Mesendoderm (in vitro differentiated cells): ENCODE data around the gene FAM216A.

Experiments
- DNase-seq: peaks from one replicate; pipeline ENCODE4 v3.0.0; 2013
- H2AK5ac ChIP-seq: 2 replicates; pipeline ENCODE4 v1.6.1; 2013; ENCODE audit warnings: low read length, inconsistent platforms
- H2BK120ac ChIP-seq: 2 replicates; pipeline ENCODE4 v1.6.1; 2013; ENCODE audit warnings: low read depth, mild to moderate bottlenecking, low read length, moderate library complexity, mixed read lengths
- H2BK15ac ChIP-seq: replicated peaks from 2 replicates; pipeline ENCODE4 v1.6.1; 2013; ENCODE audit warnings: low read depth, mild to moderate bottlenecking, moderate library complexity
- H2BK5ac ChIP-seq: 2 replicates; pipeline ENCODE4 v1.6.1; 2013; ENCODE audit warnings: low read length, inconsistent platforms
- H3K18ac ChIP-seq: 2 replicates; pipeline ENCODE4 v1.6.1; 2013; ENCODE audit warnings: mild to moderate bottlenecking, low read length, mixed read lengths
- H3K23ac ChIP-seq: one replicate; pipeline ENCODE4 v1.6.1; 2013; ENCODE audit warnings: low read length
- H3K27ac ChIP-seq: 2 replicates; pipeline ENCODE4 v1.5.1; 2013; ENCODE audit warnings: low read depth, mild to moderate bottlenecking, inconsistent platforms, low read length, moderate library complexity
- H3K27me3 ChIP-seq: 2 replicates; pipeline ENCODE4 v1.6.1; 2013; ENCODE audit warnings: low read length, control low read depth, mild to moderate bottlenecking, inconsistent platforms; ENCODE audit not compliant: insufficient read depth, poor library complexity
- H3K36me3 ChIP-seq: 2 replicates; pipeline ENCODE4 v1.6.1; 2013; ENCODE audit warnings: low read length, inconsistent platforms; ENCODE audit not compliant: control insufficient read depth, insufficient read depth
- H3K4ac ChIP-seq: one replicate; pipeline ENCODE4 v1.6.1; 2013; ENCODE audit warnings: low read depth, mild to moderate bottlenecking, low read length, moderate library complexity
- H3K4me1 ChIP-seq: 2 replicates; pipeline ENCODE4 v1.6.1; 2013; ENCODE audit warnings: low read depth, low read length, inconsistent platforms; ENCODE audit not compliant: control insufficient read depth
- H3K4me2 ChIP-seq: 2 replicates; pipeline ENCODE4 v1.6.1; 2013; ENCODE audit warnings: low read length
- H3K4me3 ChIP-seq: 2 replicates; pipeline ENCODE4 v1.5.1; 2013; ENCODE audit warnings: mild to moderate bottlenecking, low read length
- H3K56ac ChIP-seq: one replicate; pipeline ENCODE4 v1.6.1; 2013; ENCODE audit warnings: low read length
- H3K79me1 ChIP-seq: 2 replicates; pipeline ENCODE4 v1.6.1; 2013; ENCODE audit warnings: low read length, inconsistent platforms
- H3K79me2 ChIP-seq: 2 replicates; pipeline ENCODE4 v1.6.1; 2013; ENCODE audit warnings: mild to moderate bottlenecking, low read length; ENCODE audit not compliant: control insufficient read depth, insufficient read depth
- H3K9ac ChIP-seq: 2 replicates; pipeline ENCODE4 v1.6.1; 2013; ENCODE audit warnings: low read length, inconsistent platforms
- H4K5ac ChIP-seq: one replicate; pipeline ENCODE4 v1.6.1; 2013; ENCODE audit warnings: low read length
- H4K8ac ChIP-seq: one replicate; pipeline ENCODE4 v1.6.1; 2013; ENCODE audit warnings: low read depth, mild to moderate bottlenecking, control low read depth, low read length, moderate library complexity
- WGBS: extraction: QIAGEN DNeasy Blood & Tissue Kit; methylation state at CpG from one replicate; pipeline ENCODE4 v1.1.7; 2013; ENCODE audit warnings: low lambda C conversion rate, missing lambda C conversion rate; ENCODE audit not compliant: insufficient coverage; ENCODE audit errors: extremely low coverage; 5-methylcytosine and 5-hydroxymethylcytosine counted together

The FAM216A gene

DNA sequence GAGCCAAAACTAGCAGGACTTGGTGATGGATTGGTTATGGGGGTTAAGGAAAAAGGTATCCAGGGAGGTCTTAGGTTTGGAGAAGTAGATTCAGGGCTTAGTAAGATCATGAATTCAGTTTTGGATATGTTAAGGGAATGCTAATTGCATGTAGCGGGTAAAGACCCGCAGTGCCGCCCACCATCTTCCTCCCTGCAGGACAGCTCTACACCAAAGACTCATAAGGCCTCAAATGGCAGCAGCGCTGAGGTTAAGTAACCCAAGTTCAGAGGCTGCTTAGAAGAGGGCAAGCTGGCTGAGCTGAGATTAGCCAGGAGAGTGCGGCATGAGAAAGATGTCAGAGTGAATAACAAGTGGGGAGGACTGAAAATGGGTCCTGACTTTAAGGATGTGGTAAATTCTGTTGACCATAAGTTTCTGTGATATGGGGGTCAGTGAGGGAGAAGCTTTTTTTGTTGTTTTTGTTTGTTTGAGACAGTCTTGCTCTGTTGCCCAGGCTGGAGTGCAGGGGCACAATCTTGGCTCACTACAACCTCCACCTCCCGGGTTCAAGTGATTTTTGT is 59.7 kb downstream of the FAM216A start:
- H3K36me3 ChIP-seq, result no peaks in the 10 kb centered on the region
- no peak overlapping the region for H3K27ac ChIP-seq
- no peak overlapping the region for H3K4me3 ChIP-seq
- no peak overlapping the region for H3K4ac ChIP-seq
- H3K27me3 ChIP-seq, result no peaks in the 10 kb centered on the region
- H3K4me1 ChIP-seq, result no peaks in the 10 kb centered on the region
- no peak overlapping the region for H2BK15ac ChIP-seq
- no peak overlapping the region for H2BK5ac ChIP-seq
- no peak overlapping the region for H4K8ac ChIP-seq
- H3K18ac ChIP-seq, result no peak overlapping the region
- H2BK120ac ChIP-seq, result no peak overlapping the region
- WGBS, result no CpG with 5 or more reads among the region's 6 CpGs
- H3K79me1 ChIP-seq, result no peaks in the 10 kb centered on the region
- no peak overlapping the region for H3K56ac ChIP-seq
- no peak for DNase-seq
- no peak overlapping the region for H2AK5ac ChIP-seq
- H3K79me2 ChIP-seq, result no peaks in the 10 kb centered on the region
- no peak overlapping the region for H3K23ac ChIP-seq
- H4K5ac ChIP-seq, result no peak overlapping the region
- no peak overlapping the region for H3K9ac ChIP-seq
- H3K4me2 ChIP-seq, result no peak overlapping the region

GRCh38 chr12:110530511-110530910 is 61.9 kb downstream of the FAM216A start:
- Histone ChIP-seq H2AK5ac (no peak overlapping the region), H3K27me3 (no peaks in the 10 kb centered on the region), H4K8ac (no peak overlapping the region), H3K79me2 (no peaks in the 10 kb centered on the region), H4K5ac (no peak overlapping the region), H3K4me1 (no peaks in the 10 kb centered on the region), H3K27ac (no peak overlapping the region), H3K4me3 (no peak overlapping the region), H2BK5ac (no peak overlapping the region), H3K18ac (no peak overlapping the region), H3K4me2 (no peak overlapping the region), H3K79me1 (no peaks in the 10 kb centered on the region), H3K36me3 (no peaks in the 10 kb centered on the region), H3K23ac (no peak overlapping the region), H2BK120ac (no peak overlapping the region), H3K9ac (no peak overlapping the region), H3K4ac (no peak overlapping the region), H3K56ac (no peak overlapping the region), H2BK15ac (no peak overlapping the region)
- DNase-seq, result no peak
- WGBS, result no CpG with 5 or more reads among the region's 2 CpGs

DNA sequence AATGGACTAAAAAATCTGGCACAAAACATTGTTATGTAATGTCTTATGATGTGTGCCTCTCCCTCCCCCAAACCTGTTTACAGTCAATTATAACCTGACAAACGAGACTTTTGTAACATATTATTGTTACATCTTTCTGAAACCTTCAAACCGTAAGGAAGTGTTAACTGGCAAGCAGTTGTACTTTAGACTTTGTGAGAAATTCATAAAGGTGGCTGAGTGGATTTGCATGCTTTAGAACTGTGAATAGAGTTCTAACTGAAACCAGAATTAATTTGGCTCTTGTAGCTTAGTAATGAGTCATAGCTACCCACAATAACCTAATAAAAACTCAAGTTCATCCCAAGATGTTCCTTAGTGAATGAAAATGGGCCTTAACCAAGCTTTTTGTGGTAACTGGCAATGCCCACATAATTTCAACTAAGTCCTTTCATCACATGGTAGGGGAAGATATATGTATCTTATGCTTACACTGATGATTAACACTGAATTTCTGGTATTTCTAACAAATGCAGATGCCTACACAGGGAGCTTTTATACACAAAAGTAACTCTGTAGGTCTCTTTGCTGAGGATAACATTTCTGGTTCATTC is 63.2 kb downstream of the FAM216A start:
- Histone ChIP-seq H3K4me2 (no peak overlapping the region), H3K9ac (no peak overlapping the region), H3K4me3 (no peak overlapping the region), H2BK120ac (no peak overlapping the region), H2BK5ac (no peak overlapping the region), H4K8ac (no peak overlapping the region), H3K56ac (no peak overlapping the region), H3K18ac (no peak overlapping the region), H3K23ac (no peak overlapping the region), H3K79me1 (no peaks in the 10 kb centered on the region), H3K4me1 (no peaks in the 10 kb centered on the region), H2BK15ac (no peak overlapping the region), H2AK5ac (no peak overlapping the region), H3K4ac (no peak overlapping the region), H3K27ac (no peak overlapping the region), H3K79me2 (no peaks in the 10 kb centered on the region), H3K36me3 (no peaks in the 10 kb centered on the region), H3K27me3 (no peaks in the 10 kb centered on the region), H4K5ac (no peak overlapping the region)
- no peak for DNase-seq
- no CpG with 5 or more reads among the region's 2 CpGs for WGBS

- Histone ChIP-seq H3K27ac (no peak overlapping the region), H4K5ac (no peak overlapping the region), H2BK120ac (no peak overlapping the region), H2AK5ac (no peak overlapping the region), H3K79me2 (no peaks in the 10 kb centered on the region), H3K4ac (no peak overlapping the region), H2BK5ac (no peak overlapping the region), H2BK15ac (no peak overlapping the region), H3K4me1 (no peaks in the 10 kb centered on the region), H4K8ac (no peak overlapping the region), H3K4me2 (no peak overlapping the region), H3K4me3 (no peak overlapping the region), H3K79me1 (no peaks in the 10 kb centered on the region), H3K56ac (no peak overlapping the region), H3K27me3 (no peaks in the 10 kb centered on the region), H3K36me3 (peaks cover 1% of the 10 kb centered on the region), H3K18ac (no peak overlapping the region), H3K9ac (no peak overlapping the region), H3K23ac (no peak overlapping the region)
- DNase-seq, result no peak
- WGBS, result no CpG with 5 or more reads among the region's 3 CpGs
Measured at GRCh38 chr12:110532644-110533043, 64.0 kb downstream of the FAM216A start.

DNA sequence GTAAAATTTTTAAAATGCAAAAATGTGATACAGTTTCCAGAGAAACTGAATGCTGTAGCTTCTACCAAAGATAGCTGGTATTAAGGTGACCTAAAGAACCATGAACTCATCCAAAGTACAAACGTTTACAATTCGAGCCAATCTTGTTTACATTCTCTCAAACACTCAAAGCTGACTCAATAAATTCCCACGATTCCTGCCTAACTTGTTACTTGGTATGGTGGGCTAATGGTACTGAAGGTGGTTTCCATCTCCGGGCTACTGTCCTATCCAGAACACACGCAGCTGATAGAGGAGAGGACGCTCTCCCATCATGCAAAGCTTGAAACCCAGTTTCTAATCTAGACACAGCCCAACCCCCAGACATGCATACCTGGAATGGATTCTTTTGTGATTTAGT is 65.0 kb downstream of the FAM216A start:
- peaks cover 4% of the 10 kb centered on the region for H3K36me3 ChIP-seq
- no peak overlapping the region for H3K4ac ChIP-seq
- no peak overlapping the region for H3K9ac ChIP-seq
- no peak overlapping the region for H2BK15ac ChIP-seq
- no peak overlapping the region for H3K56ac ChIP-seq
- H4K5ac ChIP-seq, result no peak overlapping the region
- H4K8ac ChIP-seq, result no peak overlapping the region
- H3K23ac ChIP-seq, result no peak overlapping the region
- no peaks in the 10 kb centered on the region for H3K79me2 ChIP-seq
- no peaks in the 10 kb centered on the region for H3K79me1 ChIP-seq
- WGBS, result no CpG with 5 or more reads among the region's 6 CpGs
- peak; percentile 39 for DNase-seq
- H3K27ac ChIP-seq, result no peak overlapping the region
- no peak overlapping the region for H2BK5ac ChIP-seq
- no peaks in the 10 kb centered on the region for H3K4me1 ChIP-seq
- no peak overlapping the region for H3K4me3 ChIP-seq
- no peak overlapping the region for H2BK120ac ChIP-seq
- H3K4me2 ChIP-seq, result no peak overlapping the region
- no peak overlapping the region for H2AK5ac ChIP-seq
- H3K18ac ChIP-seq, result no peak overlapping the region
- H3K27me3 ChIP-seq, result no peaks in the 10 kb centered on the region

DNA sequence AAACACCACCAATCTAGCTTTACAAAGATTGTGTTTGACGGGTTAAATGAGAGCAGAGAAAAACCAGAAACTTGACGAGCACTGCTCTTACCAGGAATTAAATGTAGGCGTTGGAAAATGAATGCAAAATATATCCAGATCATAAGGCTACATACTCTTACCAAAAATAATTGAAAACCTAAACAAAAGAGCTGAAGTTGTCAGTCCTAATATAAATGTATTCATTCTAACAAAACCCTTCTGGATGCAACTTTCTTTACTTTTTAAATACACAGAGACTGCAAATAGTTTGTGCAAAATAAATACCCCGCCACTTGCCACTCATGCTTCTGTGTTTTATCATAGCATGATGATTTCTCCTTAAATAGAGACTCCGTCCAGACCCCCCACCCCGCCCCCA is 66.2 kb downstream of the FAM216A start:
- Histone ChIP-seq H3K18ac (no peak overlapping the region), H2BK120ac (no peak overlapping the region), H3K23ac (no peak overlapping the region), H3K9ac (no peak overlapping the region), H3K79me2 (no peaks in the 10 kb centered on the region), H3K27me3 (no peaks in the 10 kb centered on the region), H3K4ac (no peak overlapping the region), H3K4me2 (no peak overlapping the region), H2BK15ac (no peak overlapping the region), H3K4me1 (no peaks in the 10 kb centered on the region), H3K36me3 (peaks cover 4% of the 10 kb centered on the region), H3K79me1 (no peaks in the 10 kb centered on the region), H2BK5ac (no peak overlapping the region), H3K4me3 (no peak overlapping the region), H4K5ac (no peak overlapping the region), H2AK5ac (no peak overlapping the region), H3K27ac (no peak overlapping the region), H3K56ac (no peak overlapping the region), H4K8ac (no peak overlapping the region)
- DNase-seq, result no peak
- no CpG with 5 or more reads among the region's 6 CpGs for WGBS
